Raji (cell line): ENCODE measurements around the gene EPM2AIP1.

Experiments
- POLR2A ChIP-seq: IDR thresholded peaks from 2 replicates; pipeline ENCODE4 v1.6.1; 2011; ENCODE audit warnings: low read depth, low read length, control low read depth; ENCODE audit not compliant: insufficient read depth

EPM2AIP1 gene

GRCh38 chr3:37016903-37017302 is 24.0 kb upstream of the EPM2AIP1 start:
- TF ChIP-seq POLR2A = no peak

- TF ChIP-seq POLR2A = no peak
These were observed 22.7 kb upstream of the EPM2AIP1 start for GRCh38 chr3:37015642-37016041.

- no peak for TF ChIP-seq POLR2A
These were observed 21.7 kb upstream of the EPM2AIP1 start for GRCh38 chr3:37014620-37015019.

- TF ChIP-seq POLR2A = peak; percentile 88
These were observed 674 bp upstream of the EPM2AIP1 start, which contains the start of gene MLH1 for GRCh38 chr3:36993326-36994283. Gene MLH1 (plus strand): TSS chr3:36993518. CDS start chr3:36993548, 30 bp downstream.

GRCh38 chr3:36991923-36992805 is 767 bp downstream of the EPM2AIP1 start:
- no peak for TF ChIP-seq POLR2A

- TF ChIP-seq POLR2A = no peak
These were observed 1.8 kb downstream of the EPM2AIP1 start for GRCh38 chr3:36991147-36991546.

- TF ChIP-seq POLR2A = no peak
These were observed 3.4 kb downstream of the EPM2AIP1 start for GRCh38 chr3:36989568-36989967.

GRCh38 chr3:36989005-36989404 is 3.9 kb downstream of the EPM2AIP1 start:
- TF ChIP-seq POLR2A = no peak

GRCh38 chr3:36988356-36988755 is 4.6 kb downstream of the EPM2AIP1 start:
- no peak for TF ChIP-seq POLR2A

- no peak for TF ChIP-seq POLR2A
These were observed 11.9 kb downstream of the EPM2AIP1 start for GRCh38 chr3:36981006-36981405.

- TF ChIP-seq POLR2A = no peak
These were observed 19.8 kb downstream of the EPM2AIP1 start for GRCh38 chr3:36973139-36973538.

GRCh38 chr3:36972163-36972562 is 20.8 kb downstream of the EPM2AIP1 start:
- no peak for TF ChIP-seq POLR2A

GRCh38 chr3:36969540-36970432 is 23.1 kb downstream of the EPM2AIP1 start:
- 0 out of 2 replicates have a peak, but pooled peaks have one; percentile 33 for TF ChIP-seq POLR2A

- TF ChIP-seq POLR2A = no peak
These were observed 23.8 kb downstream of the EPM2AIP1 start for GRCh38 chr3:36969085-36969484.
